MM.1S (cell line): ENCODE results near the gene PKDCC.

Source experiments
- EZH2 ChIP-seq: fragments of 300-600 bp; sonication (generic); optimal IDR thresholded peaks from 2 replicates; pipeline ENCODE3; 2017; ENCODE audit warnings: low read depth, mild to moderate bottlenecking, antibody characterized with exemption, low read length, mixed read lengths
- TF ChIP-seq, protein P1 (sequence below): fragments of 300-600 bp; sonication (generic); IDR thresholded peaks from 2 replicates; pipeline ENCODE4 v1.5.1; 2016; ENCODE audit warnings: antibody characterized with exemption, low read length, mixed read lengths

DNA sequence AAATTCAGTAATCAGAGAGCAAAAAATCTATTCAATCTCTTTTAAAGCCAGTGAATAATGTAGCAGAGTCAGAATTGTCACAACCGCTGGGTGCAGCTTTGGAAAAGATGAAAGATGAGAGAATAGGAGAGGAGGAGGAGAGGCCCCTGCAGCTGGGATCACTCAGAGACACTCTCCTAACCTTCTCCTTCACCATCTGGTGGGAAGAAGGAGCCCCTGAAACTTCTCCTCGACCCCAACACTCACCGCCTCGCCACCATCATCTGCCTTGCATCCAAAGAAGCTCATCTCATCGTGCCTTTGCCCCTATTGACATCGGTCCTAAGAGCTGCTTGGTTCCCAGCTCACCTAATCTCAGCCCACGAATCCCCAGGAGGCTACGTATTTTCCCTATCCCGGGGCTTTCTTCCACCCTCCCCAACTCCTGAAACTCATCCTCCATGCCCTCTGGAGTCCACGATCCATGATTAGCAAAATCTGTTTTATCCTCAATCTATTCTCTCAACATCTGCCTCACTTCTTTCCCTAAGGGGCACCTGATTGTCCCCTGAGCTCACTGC is 58.5 kb downstream of the PKDCC start:
- TF ChIP-seq, protein P1, sequence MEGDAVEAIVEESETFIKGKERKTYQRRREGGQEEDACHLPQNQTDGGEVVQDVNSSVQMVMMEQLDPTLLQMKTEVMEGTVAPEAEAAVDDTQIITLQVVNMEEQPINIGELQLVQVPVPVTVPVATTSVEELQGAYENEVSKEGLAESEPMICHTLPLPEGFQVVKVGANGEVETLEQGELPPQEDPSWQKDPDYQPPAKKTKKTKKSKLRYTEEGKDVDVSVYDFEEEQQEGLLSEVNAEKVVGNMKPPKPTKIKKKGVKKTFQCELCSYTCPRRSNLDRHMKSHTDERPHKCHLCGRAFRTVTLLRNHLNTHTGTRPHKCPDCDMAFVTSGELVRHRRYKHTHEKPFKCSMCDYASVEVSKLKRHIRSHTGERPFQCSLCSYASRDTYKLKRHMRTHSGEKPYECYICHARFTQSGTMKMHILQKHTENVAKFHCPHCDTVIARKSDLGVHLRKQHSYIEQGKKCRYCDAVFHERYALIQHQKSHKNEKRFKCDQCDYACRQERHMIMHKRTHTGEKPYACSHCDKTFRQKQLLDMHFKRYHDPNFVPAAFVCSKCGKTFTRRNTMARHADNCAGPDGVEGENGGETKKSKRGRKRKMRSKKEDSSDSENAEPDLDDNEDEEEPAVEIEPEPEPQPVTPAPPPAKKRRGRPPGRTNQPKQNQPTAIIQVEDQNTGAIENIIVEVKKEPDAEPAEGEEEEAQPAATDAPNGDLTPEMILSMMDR, result no peak
- no peak for TF ChIP-seq EZH2
